HEK293T (cell line): Measurements from ENCODE around the gene ADAMTS5.

ENCODE experiments used
- CTCF ChIA-PET: fragments of 350-600 bp; formaldehyde crosslinking; extraction: SDS; loops from one replicate; lab custom pipeline; 2021; ENCODE audit warnings: antibody characterized with exemption, inconsistent platforms; lab: Yijun Ruan, JAX
- POLR2A ChIA-PET: fragments of 350-600 bp; formaldehyde crosslinking; extraction: SDS; loops from one replicate; lab custom pipeline; 2020; ENCODE audit warnings: antibody characterized with exemption, inconsistent platforms; lab: Yijun Ruan, JAX
- DNase-seq: peaks from one replicate; pipeline ENCODE4 v3.0.0; 2012; ENCODE audit warnings: mixed read lengths; ENCODE audit errors: extremely low spot score
- ARNT ChIP-seq: fragments of 450-650 bp; IDR thresholded peaks from 2 replicates; pipeline ENCODE4 v1.6.1; 2017; ENCODE audit warnings: mild to moderate bottlenecking
- BHLHE40 ChIP-seq: fragments of 450-650 bp; IDR thresholded peaks from 2 replicates; pipeline ENCODE4 v1.6.1; 2016; ENCODE audit warnings: mild to moderate bottlenecking, moderate library complexity, borderline replicate concordance
- CTBP1 ChIP-seq: fragments of 450-650 bp; IDR thresholded peaks from 2 replicates; pipeline ENCODE4 v1.6.1; 2016; ENCODE audit warnings: borderline replicate concordance
- ELF4 ChIP-seq: fragments of 450-650 bp; IDR thresholded peaks from 2 replicates; pipeline ENCODE4 v1.6.1; 2017; ENCODE audit warnings: antibody characterized with exemption
- FOXA1 ChIP-seq: fragments of 450-650 bp; IDR thresholded peaks from 2 replicates; pipeline ENCODE4 v1.6.1; 2016; ENCODE audit warnings: mild to moderate bottlenecking
- FOXK2 ChIP-seq: fragments of 450-650 bp; IDR thresholded peaks from 2 replicates; pipeline ENCODE4 v1.6.1; 2016; ENCODE audit warnings: mild to moderate bottlenecking
- FOXM1 ChIP-seq: fragments of 450-650 bp; IDR thresholded peaks from 2 replicates; pipeline ENCODE4 v1.6.1; 2017; ENCODE audit warnings: mild to moderate bottlenecking, borderline replicate concordance
- HDGF ChIP-seq: fragments of 450-650 bp; IDR thresholded peaks from 2 replicates; pipeline ENCODE4 v1.6.1; 2017; ENCODE audit warnings: antibody characterized with exemption, borderline replicate concordance
- L3MBTL2 ChIP-seq: fragments of 450-650 bp; conservative IDR thresholded peaks from 2 replicates; pipeline ENCODE4 v1.6.1; 2016; ENCODE audit warnings: mild to moderate bottlenecking
- LEF1 ChIP-seq: fragments of 450-650 bp; IDR thresholded peaks from 2 replicates; pipeline ENCODE4 v1.6.1; 2017; ENCODE audit warnings: mild to moderate bottlenecking, borderline replicate concordance
- NFRKB ChIP-seq: fragments of 450-650 bp; IDR thresholded peaks from 2 replicates; pipeline ENCODE4 v1.6.1; 2016; ENCODE audit warnings: mild to moderate bottlenecking, moderate library complexity
- SP1 ChIP-seq: fragments of 450-650 bp; IDR thresholded peaks from 2 replicates; pipeline ENCODE4 v1.6.1; 2017
- SUZ12 ChIP-seq: fragments of 450-650 bp; IDR thresholded peaks from 2 replicates; pipeline ENCODE4 v1.6.1; 2016; ENCODE audit warnings: mild to moderate bottlenecking
- TARDBP ChIP-seq: fragments of 450-650 bp; IDR thresholded peaks from 2 replicates; pipeline ENCODE4 v1.6.1; 2016
- ZNF384 ChIP-seq: fragments of 450-650 bp; IDR thresholded peaks from 2 replicates; pipeline ENCODE4 v1.6.1; 2016
- TF ChIP-seq, protein P1 (sequence below): fragments of 450-650 bp; IDR thresholded peaks from 2 replicates; pipeline ENCODE4 v1.6.1; 2016

The ADAMTS5 gene

DNA sequence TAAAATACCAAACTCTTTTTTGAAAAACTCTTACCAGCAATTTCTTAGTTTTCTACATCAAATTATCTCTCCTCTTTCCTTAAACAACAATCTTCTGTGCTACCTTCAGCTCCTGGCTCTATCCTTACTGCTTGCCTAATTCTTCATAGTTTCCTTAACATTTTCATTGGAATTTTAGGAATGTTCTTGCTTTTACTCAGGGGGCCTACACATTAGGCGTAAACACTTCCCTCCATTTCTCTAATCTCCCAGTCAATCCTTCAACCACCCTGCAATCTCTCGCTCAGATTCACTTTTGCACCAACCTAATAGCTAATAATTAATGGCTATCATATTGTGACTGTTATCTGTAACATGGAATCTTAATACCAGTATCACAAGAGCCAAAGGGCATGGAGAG lies 50.1 kb downstream of the ADAMTS5 start:
- ChIA-PET POLR2A (interaction anchor here (1.2 kb wide), 1 partner anchor 72 kb away, joined by 3 read pairs; no protein-coding TSS in a partner anchor), CTCF (no interaction called here)
- DNase-seq = no peak
- TF ChIP-seq L3MBTL2 (no peak), CTBP1 (no peak), LEF1 (no peak), ARNT (no peak), FOXK2 (no peak), ELF4 (no peak), BHLHE40 (no peak), FOXM1 (no peak), HDGF (no peak), SP1 (no peak), FOXA1 (no peak), SUZ12 (no peak), ZNF384 (no peak), TARDBP (no peak), NFRKB (no peak)
- TF ChIP-seq, protein P1, sequence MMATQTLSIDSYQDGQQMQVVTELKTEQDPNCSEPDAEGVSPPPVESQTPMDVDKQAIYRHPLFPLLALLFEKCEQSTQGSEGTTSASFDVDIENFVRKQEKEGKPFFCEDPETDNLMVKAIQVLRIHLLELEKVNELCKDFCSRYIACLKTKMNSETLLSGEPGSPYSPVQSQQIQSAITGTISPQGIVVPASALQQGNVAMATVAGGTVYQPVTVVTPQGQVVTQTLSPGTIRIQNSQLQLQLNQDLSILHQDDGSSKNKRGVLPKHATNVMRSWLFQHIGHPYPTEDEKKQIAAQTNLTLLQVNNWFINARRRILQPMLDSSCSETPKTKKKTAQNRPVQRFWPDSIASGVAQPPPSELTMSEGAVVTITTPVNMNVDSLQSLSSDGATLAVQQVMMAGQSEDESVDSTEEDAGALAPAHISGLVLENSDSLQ = no peak

DNA sequence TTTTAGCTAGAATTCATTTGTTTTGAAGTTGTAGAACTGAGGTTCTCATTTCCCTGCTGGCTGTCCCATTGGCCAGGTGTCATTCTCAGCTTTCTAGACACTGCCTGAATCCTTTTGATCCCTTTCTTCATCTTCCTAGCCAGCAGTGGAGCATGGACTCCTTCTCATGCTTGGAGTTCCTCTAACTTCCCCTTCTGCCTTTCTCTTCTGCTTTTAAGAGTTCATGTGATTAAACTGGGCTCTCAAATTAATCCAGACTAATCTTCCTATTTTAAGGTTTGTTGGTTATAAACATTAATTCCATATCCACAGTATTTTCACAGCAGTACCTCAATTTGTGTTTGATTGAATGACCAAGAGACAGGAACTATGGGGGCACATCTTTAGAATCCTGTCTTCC lies 52.3 kb downstream of the ADAMTS5 start:
- TF ChIP-seq BHLHE40 (no peak), L3MBTL2 (no peak), FOXA1 (no peak), SP1 (no peak), ELF4 (no peak), FOXM1 (no peak), CTBP1 (no peak), ARNT (no peak), ZNF384 (no peak), TARDBP (no peak), LEF1 (no peak), HDGF (no peak)
- TF ChIP-seq, protein P1 = no peak
- CTCF ChIA-PET = no interaction called here
- POLR2A ChIA-PET = no interaction called here
- DNase-seq = no peak

DNA sequence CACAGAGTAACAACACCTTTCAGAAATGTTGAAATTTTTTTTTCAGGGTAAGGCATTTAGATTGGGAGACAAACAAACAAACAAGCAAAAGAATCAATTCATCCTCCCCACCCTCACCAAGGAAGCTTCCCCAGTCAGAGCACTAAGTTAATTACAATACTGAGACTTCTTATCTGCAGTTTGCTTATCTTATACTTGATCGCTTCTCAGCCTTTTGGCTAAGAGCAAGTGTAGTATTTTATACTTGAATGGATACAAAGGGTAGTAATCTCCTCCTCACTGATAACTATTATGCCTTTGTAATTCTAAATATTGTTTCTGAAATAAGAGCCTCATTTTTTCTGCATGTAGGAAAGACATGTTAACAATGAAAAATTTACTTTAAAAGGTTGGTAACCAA lies 54.4 kb downstream of the ADAMTS5 start:
- POLR2A ChIA-PET = no interaction called here
- no peak for DNase-seq
- CTCF ChIA-PET = interaction anchor here (0.6 kb wide), 1 partner anchor 1833 kb away, joined by 3 read pairs; no protein-coding TSS in a partner anchor
- no peak for TF ChIP-seq BHLHE40

DNA sequence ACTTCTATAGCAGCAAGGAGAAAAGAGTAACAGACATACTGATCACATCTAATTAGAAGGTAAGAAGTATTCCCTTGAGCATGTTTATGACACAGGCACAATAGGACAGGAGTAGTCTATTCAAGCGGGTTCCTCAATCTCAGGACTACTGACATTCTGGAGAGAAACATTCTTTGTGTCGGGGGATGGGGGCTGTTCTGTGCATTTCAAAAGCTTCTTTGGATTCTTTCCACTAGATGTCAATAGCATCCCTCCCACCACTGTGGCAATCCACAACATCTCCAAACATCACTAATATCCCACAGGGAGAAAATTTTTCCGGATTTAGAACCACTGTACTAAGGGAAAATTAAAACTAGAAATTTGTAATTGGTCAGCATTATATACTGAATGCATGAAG lies 56.9 kb downstream of the ADAMTS5 start:
- no peak for DNase-seq
- POLR2A ChIA-PET = no interaction called here
- TF ChIP-seq FOXM1 = no peak
- no peak for TF ChIP-seq ZNF384
- no peak for TF ChIP-seq FOXK2
- TF ChIP-seq, protein P1 = no peak
- TF ChIP-seq SUZ12 = no peak
- TF ChIP-seq HDGF = no peak
- no peak for TF ChIP-seq FOXA1
- no peak for TF ChIP-seq ARNT
- no peak for TF ChIP-seq L3MBTL2
- no peak for TF ChIP-seq LEF1
- TF ChIP-seq TARDBP = no peak
- TF ChIP-seq SP1 = no peak
- CTCF ChIA-PET = interaction anchor here (1.0 kb wide), 1 partner anchor 52 kb away, joined by 3 read pairs; no protein-coding TSS in a partner anchor

DNA sequence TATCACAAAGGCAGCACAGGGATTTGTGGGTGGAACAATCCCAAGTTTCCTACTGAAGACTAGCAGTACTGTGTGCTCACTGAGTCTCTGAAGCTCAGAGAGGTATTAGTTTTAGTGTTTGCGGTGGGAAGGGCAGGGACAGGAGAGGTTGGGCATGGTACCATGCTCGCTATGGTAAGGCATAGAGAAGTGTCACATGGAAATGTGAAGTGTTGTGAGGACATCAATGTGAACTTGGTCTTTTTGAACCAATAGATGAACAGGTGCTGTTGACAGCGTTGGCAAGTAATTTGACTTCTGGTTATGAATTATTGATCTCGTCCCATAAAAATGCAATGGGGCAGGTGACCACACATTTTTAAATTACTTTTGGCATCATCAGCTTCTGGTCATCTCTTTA lies 65.9 kb downstream of the ADAMTS5 start:
- ChIA-PET CTCF (no interaction called here), POLR2A (no interaction called here)
- no peak for DNase-seq
- TF ChIP-seq ELF4 = no peak

DNA sequence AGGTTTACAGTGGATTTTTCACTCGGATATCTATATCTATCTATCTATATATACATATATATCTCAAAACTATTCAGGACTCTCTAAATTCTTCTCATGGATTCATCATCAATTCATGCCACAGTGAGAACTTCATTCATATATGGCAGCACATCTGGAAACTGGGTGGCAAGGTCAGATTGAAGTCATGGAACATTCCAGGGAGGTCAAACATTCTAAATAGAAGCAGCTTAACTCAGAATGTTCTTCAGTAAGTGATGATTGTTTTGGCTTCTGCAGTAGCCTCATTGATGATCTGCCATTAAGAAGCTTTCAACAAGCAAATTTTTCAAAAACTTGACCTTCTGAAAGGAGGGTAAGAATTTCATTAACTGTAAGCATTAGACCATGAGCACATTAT lies 74.7 kb downstream of the ADAMTS5 start:
- POLR2A ChIA-PET = no interaction called here
- CTCF ChIA-PET = no interaction called here
- DNase-seq = no peak
- TF ChIP-seq FOXA1 (no peak), NFRKB (no peak), BHLHE40 (no peak), ZNF384 (no peak), ELF4 (no peak), LEF1 (no peak), FOXM1 (no peak), HDGF (no peak)

DNA sequence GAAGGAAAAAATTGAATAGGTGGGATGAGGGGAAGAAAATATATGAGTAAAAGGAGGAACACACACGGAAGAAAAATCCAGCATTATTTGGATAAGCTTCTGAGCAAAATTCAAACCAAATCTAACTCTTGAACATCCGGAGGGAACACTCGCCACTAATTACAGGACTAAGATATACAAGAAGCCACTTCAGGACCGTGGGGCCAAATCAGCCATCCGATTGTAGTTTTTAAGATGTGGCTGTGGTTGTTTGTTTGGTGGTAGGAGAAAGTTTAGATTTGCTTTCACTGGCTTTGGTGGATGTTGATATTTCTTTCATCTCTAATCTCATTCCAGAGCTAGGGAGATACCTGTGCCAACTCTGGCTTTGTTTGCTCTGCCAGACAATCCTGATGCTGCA lies 78.0 kb downstream of the ADAMTS5 start:
- DNase-seq = no peak
- ChIA-PET POLR2A (no interaction called here), CTCF (no interaction called here)
- TF ChIP-seq FOXK2 (no peak), ELF4 (no peak), CTBP1 (no peak), HDGF (no peak), TARDBP (no peak), FOXA1 (no peak), L3MBTL2 (no peak), FOXM1 (no peak), LEF1 (no peak)
- TF ChIP-seq, protein P1 = no peak
